Measurements from ENCODE around the gene ZFYVE19.

ZFYVE19 gene

DNA sequence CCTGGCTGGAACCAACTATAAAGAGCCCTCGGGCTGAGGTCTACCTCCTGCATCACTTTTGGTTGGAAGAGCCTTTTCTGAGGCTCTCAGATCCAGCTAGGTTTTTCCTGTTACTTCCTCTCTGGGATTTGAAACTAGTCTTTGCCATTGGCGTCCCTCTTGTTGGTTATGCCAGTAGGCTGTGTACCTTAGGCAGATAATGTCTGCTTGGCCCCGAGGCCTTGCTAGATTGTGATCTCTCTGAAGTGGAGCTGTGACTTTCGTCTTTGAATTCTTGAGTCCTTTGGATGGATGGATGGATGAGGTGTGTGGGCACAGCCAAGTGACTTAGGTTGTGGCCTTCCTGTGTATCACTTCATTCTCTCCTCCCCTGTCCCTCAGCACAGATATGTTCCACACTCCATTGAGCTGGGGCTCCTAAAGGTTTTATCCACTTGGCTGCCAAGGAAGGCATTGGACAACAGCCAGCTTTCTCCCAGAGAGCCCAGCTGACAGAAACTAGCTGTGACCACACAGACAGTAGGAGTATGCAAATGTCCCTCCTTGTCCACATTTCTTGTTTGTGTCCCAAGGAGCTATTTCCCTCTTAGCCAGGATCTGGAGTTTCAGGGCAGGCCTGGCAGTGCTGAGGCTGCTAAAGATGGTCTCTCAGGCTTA is 8.3 kb downstream of the ZFYVE19 start:
- no peak for DNase-seq (ENCODE audit: low spot score)

DNA sequence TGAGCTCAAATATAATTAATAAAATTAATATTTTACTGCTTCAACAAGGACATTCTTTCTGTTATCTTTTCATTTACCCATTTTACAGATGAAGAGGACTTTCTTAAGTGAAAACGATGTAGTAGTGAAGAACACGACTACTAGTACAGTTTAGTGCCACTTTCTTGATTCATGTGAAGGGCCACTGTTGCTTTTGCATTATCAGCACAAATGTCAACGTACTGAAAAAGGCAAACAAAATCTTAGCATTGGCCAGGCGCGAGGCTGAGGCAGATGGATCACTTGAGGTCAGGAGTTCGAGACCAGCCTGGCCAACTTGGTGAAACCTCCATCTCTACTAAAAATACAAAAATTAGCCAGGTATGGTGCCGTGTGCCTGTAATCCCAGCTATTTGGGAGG is 12.2 kb downstream of the ZFYVE19 start:
- no peak for DNase-seq (ENCODE audit: low spot score)

DNA sequence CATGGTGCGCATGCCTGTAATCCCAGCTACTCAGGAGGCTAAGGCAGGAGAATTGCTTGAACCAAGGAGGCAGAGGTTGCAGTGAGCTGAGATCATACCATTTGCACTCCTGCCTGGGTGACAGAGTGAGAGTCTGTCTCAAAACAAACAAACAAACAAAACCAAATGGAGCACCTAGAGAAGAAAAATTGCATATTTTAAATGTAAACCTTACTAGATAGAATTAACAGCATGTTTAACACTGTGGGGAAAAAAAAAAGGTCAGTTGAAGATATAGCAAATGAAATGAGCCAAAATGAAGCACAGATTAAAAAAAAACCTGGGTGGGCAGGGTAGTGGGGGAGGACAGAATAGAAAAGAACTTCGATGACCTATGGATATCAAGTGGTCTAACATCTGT is 14.3 kb downstream of the ZFYVE19 start:
- DNase-seq (ENCODE audit: low spot score), result no peak

DNA sequence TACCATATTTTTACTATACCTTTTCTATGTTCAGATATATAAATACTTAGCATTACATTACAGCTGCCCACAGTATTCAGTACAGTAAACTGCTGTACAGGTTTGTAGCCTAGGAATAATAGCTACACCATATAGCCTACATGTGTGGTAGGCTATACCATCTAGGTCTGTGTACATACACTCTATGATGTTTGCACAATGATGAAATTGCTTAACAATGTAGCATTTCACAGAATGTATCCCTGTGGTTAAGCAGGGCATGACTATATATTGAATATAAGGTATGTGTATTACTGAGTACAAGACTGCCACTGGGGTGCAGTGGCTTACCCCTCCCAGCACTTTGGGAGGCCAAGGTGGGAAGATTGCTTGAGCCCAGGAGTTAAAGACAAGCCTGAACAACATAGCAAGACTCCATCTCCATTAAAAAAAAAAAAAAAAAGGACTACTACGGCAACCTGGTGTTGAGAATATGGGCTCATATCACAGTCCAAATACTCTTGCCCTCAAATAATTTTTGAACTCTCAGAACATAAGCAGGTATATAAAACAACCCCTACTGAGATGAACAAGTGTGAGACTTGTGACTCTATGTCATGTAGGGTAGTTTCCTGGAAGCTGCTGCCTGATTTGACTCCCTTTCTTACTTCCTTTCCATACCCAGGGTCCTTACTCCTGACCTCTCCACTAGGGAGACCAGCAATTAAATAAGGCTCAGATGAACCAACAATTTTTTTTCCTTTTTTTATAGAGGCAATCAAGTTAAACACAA is 16.9 kb downstream of the ZFYVE19 start:
- DNase-seq (ENCODE audit: low spot score), result no peak

DNA sequence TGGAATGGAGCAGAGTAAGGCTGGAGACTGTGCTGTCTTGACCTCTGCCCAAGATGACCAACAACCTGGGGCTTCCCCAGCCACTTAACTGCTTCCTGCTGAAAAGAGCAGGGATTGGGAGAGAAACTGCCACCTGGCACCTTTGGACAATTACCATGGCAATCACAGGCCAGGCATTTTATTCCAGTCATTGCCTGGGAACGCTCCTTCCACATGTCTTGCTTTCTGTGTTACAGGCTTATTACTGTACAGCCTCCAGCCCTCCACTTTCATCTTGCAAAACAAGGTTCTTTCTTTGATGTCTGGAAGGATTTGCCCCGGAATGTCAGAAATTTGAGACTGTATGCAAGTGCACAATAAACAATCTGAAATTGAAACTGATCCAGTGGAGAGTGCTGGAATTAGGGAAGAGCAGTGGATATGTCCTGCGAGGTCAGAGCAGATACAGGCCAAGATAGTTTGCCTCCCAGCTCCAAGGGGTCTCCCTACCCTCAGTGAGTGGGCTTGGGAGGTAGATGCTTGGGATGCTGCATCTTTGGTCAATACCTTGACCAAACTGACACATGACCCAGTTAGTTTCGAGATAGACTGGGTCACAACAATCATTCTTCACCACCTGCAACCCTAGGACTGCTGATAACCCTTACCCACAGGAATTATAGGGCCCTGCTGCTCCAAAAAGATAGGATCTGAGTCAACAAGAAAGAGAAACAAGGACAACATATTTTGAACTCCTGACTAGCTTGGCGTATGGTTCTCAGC is 19.0 kb downstream of the ZFYVE19 start:
- no peak for DNase-seq (ENCODE audit: low spot score)

DNA sequence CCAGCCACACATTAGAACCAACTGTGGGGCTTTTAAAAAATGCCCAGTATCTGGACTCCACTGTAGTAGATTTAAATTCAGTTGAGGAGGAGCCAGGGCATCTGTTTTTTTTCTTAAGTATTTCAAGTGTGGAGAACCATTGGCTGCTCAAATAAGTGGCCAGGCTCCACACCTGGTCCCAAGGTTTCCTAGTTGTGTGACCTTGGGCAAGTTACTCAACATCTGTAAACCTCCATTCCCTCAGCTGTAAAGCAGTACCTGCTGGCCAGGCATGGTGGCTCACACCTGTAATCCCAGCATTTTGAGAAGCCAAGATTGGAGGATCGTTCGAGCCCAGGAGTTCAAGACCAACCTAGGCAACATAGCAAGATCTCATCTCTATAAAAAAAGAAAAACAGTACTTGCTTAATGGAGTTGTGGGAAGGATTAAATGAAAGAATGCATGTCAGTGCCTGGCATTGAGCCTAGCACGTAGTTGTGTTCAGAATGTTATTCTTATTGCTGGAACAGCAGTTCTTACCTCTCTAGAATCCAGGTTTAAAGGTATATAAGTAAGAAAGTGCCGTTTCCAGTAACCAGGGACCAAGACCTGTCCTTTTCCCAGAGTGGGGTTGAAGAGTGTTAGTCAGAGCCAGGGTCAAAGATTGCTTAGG is 19.7 kb downstream of the ZFYVE19 start:
- no peak for DNase-seq (ENCODE audit: low spot score)

DNA sequence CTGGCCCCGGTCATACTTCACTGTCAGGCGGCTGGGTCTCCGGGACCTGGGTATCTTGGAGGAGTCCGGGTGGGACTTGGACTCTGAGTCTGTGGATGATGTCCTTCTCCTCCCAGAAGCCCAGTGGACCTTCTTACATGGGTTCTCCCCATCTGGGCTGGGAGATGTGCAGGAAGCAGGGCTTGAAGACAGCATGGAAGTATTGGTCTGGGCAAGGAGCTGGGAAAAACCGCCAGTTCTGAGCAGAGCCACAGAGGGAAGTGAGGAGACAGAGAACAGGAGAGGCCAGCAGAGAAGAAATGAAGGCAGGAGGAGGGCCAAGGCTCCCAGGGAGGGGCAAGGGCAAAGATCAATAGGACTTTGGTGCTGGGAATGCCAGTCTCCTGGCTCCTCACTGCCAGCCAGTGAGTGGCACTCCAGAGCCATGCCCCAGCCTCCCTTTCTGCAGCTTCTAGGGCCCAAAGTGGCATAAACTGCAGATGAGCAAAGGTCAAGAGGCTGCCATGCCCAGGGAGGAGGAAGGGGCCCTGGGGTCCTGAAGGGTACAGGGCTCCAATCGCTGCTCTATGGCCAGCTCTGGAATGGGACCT is 21.7 kb downstream of the ZFYVE19 start, which contains the start of gene PPP1R14D:
PPP1R14D (minus strand) TSS at position 262 of the 590 bp plus-strand sequence; CDS start at position 195, 67 bp downstream.
- DNase-seq (ENCODE audit: low spot score), result no peak

DNA sequence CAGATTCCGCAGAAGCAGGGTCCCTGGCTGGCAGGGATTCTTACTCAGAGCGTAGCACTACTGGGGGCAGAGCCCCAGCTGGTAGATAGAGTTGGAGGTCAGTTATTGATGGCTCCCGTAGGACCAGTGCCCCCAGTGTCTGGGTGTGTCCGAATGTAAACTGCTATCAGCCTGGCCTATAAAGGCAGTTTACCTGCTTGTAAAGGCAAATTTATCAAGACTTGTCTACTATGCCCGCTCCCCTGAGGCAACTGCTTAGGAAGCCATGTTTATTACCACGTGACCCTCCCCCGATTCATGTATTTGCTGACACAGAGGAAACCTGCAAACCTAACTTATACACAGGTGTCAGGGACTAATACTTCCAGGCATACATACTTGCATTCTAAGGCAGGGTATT is 22.2 kb downstream of the ZFYVE19 start:
- no peak for DNase-seq (ENCODE audit: low spot score)

DNA sequence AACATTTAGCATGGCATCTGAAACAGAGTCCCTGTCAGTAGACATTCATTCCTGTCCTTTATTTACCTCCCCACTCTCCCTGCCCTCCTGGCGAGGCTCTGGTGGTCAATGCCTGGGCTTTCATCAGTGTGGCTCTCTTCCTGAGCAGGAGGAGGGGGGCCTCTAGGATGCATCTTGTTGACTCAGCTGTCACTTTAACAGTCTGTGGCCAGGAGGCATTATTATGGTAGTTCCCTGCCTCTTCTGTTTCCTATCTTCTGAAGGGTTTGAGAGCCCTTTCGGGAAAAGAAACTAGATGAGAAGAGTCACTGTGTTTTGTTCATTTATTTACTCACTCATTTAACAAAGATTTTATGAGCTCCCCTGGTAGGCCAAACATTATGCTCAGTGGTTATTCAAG is 24.0 kb downstream of the ZFYVE19 start:
- no peak for DNase-seq (ENCODE audit: low spot score)

DNA sequence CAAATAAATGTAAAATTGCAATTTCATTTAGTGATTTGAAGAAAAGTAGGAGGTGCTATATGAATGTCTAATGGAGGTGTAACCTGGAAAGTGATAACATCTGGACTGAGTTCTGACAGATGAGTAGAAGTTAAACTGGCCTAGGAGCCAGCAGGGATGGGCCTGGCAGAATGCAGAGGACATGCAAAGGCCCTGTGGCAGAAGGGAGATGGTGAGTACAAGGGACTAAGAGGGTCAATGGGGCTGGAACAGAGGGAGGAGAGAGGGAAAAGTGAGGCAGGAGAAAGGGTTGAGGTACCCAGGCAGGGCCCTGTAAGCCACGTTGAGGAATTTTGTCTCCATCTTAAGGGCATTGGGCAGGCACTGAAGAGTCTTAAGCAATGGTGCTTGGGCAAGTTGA is 25.0 kb downstream of the ZFYVE19 start:
- DNase-seq (ENCODE audit: low spot score), result no peak

DNA sequence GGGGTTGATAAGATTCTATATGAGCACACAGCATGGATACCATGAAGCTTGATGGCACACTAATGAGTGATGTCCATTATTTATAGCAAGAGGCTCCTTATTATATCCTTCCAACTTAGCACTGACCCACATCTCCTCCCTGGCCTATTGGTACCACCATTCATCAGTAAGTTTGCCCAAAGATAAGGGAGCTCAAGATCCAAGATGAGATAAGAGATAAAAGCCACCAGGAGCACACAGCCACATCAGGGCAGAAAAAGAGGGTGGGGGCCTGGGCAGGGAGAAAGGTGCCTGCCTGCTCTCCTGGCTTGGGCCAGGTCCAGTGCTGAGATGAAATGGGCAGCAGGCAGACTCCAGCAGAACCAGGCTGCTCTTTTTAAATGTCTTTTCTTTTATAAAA is 26.0 kb downstream of the ZFYVE19 start:
- DNase-seq (ENCODE audit: low spot score), result no peak

DNA sequence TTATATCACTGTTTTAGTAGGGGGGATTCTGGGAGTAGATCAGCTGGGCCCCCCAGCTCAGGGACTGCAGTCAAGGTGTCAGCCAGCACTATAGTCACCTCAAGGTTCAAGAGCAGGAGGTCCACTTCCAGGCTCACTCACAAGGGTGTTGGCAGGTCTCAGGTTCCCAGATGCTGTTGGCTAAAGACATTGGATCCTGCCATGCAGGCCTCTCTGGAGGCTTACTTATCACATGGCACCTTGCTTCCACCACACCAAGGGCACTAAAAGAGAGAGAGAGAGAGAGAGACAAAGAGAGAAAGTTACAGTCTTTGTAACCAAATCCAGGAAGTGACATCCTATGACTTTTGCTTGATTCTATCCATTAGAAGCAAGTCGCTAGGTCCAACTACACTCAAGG is 29.1 kb downstream of the ZFYVE19 start:
- no peak for DNase-seq (ENCODE audit: low spot score)

DNA sequence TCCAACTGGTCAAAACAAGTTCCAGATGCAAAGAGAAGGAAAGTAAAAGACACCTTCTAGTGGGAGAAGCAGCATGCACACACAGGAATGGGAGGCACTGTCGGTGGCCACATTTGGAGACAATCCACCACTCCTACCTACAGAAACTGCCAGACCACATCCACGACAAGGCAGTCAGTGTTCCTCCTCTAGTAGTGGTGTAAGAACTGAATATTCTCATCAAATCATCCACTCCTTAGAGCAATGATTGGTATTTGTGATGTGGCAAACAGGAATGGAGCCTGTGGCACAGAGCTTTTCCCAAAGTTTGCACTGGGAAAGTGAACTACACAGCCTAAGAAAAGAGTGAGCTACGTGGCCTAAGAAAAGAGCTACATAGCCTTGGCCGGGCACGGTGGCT is 31.9 kb downstream of the ZFYVE19 start:
- DNase-seq (ENCODE audit: low spot score), result no peak

DNA sequence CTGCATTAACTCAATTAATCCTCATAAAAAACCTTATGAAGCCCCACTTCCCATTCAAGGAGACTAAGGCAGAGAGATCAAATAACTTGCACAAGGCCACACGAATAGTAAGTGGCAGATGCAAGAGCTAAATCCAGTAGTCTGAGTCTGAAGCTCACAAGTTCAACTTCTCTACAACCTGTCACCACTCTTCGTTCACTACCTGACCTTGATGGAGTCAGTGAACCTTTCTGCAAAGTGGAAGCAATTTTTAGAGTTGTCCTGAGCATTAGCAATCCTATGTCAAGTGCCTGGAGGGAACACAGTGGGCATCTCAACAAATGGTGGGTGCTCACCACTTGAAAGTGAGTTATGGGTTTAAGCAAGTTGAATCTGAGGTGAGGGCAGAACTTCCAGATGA is 34.9 kb downstream of the ZFYVE19 start:
- no peak for DNase-seq (ENCODE audit: low spot score)

DNA sequence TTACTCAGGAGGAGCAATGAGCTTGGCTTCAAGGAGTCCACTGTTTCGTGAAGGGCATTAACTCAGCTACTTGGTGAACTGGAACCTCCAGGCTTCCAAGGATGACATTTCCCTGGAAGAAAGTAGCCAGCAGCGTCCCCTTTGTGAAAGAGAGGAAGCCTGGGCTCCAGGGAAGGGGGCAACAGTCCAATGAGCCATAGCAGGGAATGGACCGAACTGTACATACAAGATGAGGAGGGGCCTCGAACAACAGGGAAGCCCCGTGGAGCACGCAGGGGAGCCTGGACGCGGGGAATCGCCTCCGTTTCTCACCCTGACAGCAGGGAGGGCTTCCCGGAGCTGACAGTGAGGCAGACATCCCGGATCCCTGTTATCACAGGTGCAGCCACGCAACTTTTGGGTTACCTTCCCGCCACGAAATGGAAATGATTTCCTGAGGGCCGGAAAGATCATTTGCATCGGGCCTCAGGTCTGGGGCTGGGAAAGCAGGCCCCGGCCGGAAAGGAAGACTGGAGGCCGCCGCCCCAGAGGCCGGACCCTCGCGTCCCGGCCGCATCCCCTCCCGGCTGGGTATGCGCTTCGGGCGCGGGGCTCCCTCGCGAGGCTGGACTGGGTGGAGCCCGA is 36.5 kb downstream of the ZFYVE19 start:
- DNase-seq (ENCODE audit: low spot score), result no peak

DNA sequence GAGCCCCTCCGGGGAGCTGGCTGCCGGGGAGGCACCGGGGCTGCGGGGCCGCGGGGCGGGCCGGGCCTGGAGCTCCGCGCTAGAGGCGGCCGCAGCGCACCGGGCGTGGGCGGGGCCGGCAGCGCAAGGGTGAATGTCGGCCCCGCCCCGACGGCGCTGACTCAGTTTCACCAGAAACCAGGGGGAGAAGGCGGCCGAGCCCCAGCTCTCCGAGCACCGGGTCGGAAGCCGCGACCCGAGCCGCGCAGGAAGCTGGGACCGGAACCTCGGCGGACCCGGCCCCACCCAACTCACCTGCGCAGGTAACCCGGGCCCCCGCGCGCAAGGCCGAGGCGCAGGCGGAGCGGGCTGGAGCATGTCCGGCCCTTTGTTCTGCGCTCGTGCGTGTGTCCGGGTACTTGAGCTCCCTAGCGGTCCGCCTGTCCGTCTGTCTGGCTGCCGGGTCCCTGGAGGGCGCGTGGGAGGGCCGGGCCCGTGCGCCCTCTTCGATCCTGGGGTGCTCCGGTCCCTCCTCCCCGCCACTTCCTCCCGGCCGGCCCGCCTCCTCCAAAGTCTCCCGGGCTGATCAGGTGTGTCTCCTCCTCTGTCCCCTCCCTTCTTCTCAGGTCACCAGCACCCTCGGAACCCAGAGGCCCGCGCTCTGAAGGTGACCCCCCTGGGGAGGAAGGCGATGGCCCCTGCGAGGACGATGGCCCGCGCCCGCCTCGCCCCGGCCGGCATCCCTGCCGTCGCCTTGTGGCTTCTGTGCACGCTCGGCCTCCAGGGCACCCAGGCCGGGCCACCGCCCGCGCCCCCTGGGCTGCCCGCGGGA is 37.2 kb downstream of the ZFYVE19 start, which contains the start of gene SPINT1:
SPINT1 (plus strand) TSS at position 164 of the 811 bp plus-strand sequence; CDS start at position 671, 507 bp downstream.
- DNase-seq (ENCODE audit: low spot score), result peak; percentile 35

DNA sequence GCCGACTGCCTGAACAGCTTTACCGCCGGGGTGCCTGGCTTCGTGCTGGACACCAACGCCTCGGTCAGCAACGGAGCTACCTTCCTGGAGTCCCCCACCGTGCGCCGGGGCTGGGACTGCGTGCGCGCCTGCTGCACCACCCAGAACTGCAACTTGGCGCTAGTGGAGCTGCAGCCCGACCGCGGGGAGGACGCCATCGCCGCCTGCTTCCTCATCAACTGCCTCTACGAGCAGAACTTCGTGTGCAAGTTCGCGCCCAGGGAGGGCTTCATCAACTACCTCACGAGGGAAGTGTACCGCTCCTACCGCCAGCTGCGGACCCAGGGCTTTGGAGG is 37.8 kb downstream of the ZFYVE19 start:
- DNase-seq (ENCODE audit: low spot score), result peak; percentile 23

DNA sequence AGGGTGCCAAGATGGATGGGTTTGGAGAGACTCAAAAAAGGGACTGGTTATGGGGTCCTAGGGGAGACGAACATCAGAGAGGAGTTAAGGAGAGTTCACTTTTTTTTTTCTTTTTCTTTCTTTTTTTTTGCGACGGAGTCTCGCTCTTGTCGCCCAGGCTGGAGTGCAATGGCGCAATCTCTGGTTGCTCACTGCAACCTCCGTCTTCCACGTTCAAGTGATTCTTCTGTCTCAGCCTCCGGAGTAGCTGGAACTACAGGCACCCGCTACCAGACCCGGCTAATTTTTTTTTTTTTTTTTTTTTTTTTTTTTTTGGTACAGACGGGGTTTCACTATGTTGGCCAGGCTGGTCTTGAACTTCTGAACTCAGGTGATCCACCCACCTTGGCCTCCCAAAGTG is 38.1 kb downstream of the ZFYVE19 start:
- DNase-seq (ENCODE audit: low spot score), result no peak

DNA sequence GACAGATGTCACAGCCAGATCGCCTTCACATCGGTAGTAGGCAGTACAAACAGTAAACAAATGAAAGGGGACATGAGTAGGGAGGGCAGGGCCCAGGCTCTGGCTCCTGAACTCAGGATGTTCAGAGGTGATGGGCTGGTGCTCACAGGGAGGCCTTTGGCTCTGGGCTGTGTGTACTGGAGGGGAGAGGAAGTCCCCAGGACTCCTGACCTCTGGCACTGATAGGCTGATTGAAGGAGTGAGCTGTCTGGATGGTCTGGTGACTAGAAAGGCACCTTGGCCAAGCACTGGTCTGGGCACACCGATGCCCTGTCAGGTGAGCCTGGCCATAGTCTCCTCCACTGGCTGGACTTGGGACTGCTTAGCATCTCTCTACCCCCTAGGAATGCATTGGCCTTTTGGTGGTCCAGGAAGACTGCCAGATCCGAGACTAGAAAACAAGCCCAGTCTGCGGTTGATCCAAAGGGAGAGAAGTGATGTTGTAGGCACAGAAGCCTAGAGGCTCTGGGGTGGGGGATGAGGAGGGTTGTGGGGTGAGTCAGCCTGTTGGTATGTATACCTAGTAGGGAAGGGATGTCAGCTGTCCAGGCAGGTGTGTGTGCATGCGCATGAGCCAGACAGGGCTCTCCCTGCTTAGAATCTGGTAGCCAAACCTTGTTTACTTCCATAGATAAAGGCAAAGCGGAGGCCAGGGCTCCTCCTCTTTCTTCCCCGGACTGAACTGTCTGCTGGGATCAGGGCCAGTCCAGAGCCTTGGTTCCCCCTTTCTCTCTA is 38.8 kb downstream of the ZFYVE19 start:
- DNase-seq (ENCODE audit: low spot score), result no peak

DNA sequence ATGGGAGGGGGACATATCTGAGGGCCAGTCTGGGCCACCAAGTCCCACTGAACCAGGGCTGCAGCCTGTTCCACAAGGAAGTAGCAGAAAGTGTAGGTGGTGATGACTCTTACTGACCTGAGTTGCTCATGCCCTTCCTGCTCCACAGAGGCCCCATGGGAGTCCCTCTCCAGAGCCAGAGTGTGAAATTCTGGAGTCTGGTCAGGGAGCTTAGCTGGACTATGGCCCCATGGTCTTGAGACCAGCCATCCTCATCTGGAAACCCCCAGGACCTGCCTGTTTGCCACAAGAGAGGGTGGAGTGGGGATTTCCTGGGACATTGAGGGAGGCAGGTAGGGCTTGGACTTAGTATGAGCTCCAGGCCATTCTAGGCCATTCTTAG is 39.9 kb downstream of the ZFYVE19 start:
- DNase-seq (ENCODE audit: low spot score), result no peak

Data from CD4-positive, alpha-beta T cell treated with Interleukin-2 at 100 ng/mL for 4 hours (primary cell).